Measurements from ENCODE around the gene C6orf89. TPM values are rescaled to one million over a fixed set of nuclear protein-coding genes. Genes with fewer than 3 reads are reported as not detected.
"Not testable (repeated sequence)": the region's sequence is repeated elsewhere in the genome, so short reads cannot be mapped to it uniquely, and the experiment has no call there.

The C6orf89 gene
- total RNA-seq, 2 experiments from 2014 or later, result 24.7 to 29.8 TPM

DNA sequence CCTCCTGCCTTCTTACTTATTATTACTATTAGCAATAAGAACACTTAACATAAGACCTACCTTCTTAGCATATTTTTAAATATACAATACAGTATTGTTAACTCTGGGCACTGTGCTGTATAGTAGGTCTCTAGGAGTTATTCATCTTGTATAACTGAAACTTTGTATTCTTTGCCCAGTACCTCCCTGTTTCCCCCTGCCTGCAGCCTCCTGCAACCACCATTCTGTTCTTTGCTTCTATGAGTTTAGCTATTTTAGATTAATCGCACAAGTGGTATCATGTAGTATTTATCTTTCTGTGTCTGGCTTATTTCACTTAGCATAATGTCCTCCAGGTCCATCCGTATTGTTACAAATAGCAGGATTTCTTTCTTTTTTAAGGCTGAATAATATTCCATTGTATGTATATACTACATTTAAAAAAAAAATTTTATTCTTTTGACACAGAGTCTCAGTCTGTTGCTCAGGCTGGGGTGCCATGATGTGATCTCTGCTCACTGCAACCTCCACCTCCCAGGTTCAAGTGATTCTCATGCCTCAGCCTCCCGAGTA, 4.4 kb downstream of the C6orf89 start:
- Mint-ChIP-seq H3K27ac (no peak overlapping the region), H3K27me3 (no peaks in the 10 kb centered on the region), H3K4me1 (ENCODE audit: low read depth) (peaks cover 31% of the 10 kb centered on the region), H3K36me3 (ENCODE audit: low read depth) (peaks cover 6% of the 10 kb centered on the region), H3K9me3 (no peaks in the 10 kb centered on the region), H3K4me3 (no peak overlapping the region)
- CTCF ChIA-PET, result interaction anchor here (0.9 to 1.8 kb wide), 8 partner anchors 16 to 131 kb away, joined by 3 to 8 read pairs (median 4); partner anchors contain the start of gene PPIL1
- no peak for TF ChIP-seq CTCF (IDR thresholded peaks at IDR 0.05)
- intact Hi-C loops (cut with micrococcal nuclease), result no loop called here
- no peak for ATAC-seq
- POLR2A ChIA-PET, result interaction anchor here (1.3 kb wide), 1 partner anchor 47 kb away, joined by 3 read pairs; no protein-coding TSS in a partner anchor
- DNase-seq, result no peak

DNA sequence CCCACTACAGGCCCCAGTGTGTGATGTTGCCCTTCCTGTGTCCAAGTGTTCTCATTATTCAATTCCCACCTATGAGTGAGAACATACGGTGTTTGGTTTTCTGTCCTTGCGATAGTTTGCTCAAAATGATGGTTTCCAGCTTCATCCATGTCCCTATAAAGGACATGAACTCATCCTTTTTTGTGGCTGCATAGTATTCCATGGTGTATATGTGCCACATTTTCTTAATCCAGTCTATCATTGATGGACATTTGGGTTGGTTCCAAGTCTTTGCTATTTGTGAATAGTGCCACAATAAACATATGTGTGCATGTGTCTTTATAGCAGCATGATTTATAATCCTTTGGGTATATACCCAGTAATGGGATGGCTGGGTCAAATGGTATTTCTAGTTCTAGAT, 5.4 kb downstream of the C6orf89 start:
- peaks cover 27% of the 10 kb centered on the region for H3K4me1 Mint-ChIP-seq (ENCODE audit: low read depth)
- H3K4me3 Mint-ChIP-seq; H3K27ac Mint-ChIP-seq; H3K27me3 Mint-ChIP-seq; ATAC-seq; DNase-seq; H3K9me3 Mint-ChIP-seq; H3K36me3 Mint-ChIP-seq (ENCODE audit: low read depth); intact Hi-C loops (cut with micrococcal nuclease): not testable (repeated sequence)
- ChIA-PET CTCF (interaction anchor here (1.0 kb wide), 1 partner anchor 17 kb away, joined by 3 read pairs; the partner anchor contains the start of gene PPIL1), POLR2A (interaction anchor here (1.5 kb wide), 1 partner anchor 66 kb away, joined by 3 read pairs; no protein-coding TSS in a partner anchor)

DNA sequence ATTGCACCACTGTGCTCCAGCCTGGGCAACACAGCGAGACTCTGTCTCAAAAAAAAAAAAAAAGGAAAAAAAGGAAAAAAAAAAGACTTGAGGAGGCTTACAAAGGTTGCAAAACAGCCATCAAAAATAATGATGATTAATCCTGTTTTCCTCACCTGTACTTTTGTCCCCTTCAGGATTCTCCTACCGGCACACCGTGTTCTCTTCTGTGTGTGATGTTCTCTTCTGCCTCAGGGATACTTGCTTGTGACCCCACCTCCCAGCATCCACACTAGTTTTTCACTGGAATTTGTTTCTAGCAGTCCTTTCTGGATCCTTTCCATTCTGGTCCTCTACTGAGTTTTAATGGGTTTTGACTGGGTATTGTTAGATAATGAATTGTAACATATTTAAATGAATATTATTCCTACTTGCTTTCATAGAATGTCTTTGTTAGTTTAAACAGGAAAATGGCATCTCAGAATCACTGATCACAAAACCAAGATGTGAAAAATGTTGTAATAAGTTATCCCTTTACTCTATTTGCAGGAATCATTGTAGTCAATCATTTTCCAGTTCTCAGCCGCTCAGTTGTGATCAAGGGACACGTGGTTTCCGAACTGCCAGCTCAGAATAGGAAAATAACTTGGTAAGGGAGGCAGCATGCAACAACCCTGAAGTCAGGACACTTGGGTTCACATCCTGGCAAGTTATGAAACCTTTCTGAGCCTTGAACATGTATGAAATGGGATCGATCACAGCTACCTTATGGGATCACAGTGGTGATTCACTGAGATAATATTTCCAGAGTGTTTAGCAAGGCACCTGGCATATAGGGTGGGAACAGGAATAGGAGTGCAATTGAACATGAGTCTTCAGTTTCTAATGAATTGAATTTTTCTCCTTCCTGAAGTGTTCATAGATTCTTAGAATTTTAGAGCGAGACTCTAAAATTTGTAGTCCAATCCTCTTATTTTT, 8.5 kb downstream of the C6orf89 start:
- no peak for TF ChIP-seq CTCF (IDR thresholded peaks at IDR 0.05)
- Mint-ChIP-seq H3K36me3 (ENCODE audit: low read depth) (peaks cover 8% of the 10 kb centered on the region), H3K4me3 (no peak overlapping the region), H3K9me3 (no peaks in the 10 kb centered on the region), H3K4me1 (ENCODE audit: low read depth) (peaks cover 10% of the 10 kb centered on the region), H3K27me3 (no peaks in the 10 kb centered on the region), H3K27ac (no peak overlapping the region)
- CTCF ChIA-PET, result interaction anchor here (2.1 kb wide), 1 partner anchor 9 kb away, joined by 7 read pairs; the partner anchor contains the start of gene C6orf89
- POLR2A ChIA-PET, result interaction anchor here (0.6 to 2.0 kb wide), 3 partner anchors 8 to 18 kb away, joined by 3 to 6 read pairs (median 3); partner anchors contain the start of gene C6orf89
- no peak for DNase-seq
- no peak for ATAC-seq
- intact Hi-C loops (cut with micrococcal nuclease), result no loop called here

DNA sequence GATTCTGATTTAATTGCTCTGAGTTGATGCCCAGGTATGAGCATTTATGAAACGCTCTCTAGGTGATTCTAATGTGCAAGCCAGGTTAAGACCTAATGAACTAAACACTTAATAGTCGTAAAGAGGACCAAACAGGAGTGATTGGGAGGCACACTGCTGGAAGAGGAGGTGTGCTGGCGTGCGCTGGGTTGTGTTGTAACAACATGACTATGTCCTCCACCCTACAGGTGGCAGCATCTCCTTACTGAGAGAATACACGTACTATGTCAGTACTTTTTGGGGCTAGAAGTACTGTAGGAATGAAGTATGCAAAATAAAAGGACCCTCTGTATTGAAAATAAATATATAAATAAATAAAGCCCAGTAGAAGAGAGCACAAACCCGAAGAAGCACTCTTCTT, 11.9 kb downstream of the C6orf89 start:
- POLR2A ChIA-PET, result interaction anchor here (1.5 kb wide), 1 partner anchor 7 kb away, joined by 3 read pairs; no protein-coding TSS in a partner anchor
- Mint-ChIP-seq H3K9me3 (no peaks in the 10 kb centered on the region), H3K27ac (no peak overlapping the region), H3K4me1 (ENCODE audit: low read depth) (peaks cover 3% of the 10 kb centered on the region), H3K27me3 (no peaks in the 10 kb centered on the region), H3K4me3 (no peak overlapping the region), H3K36me3 (ENCODE audit: low read depth) (peaks cover 12% of the 10 kb centered on the region)
- DNase-seq (peak; percentile 37), ATAC-seq (peak; percentile 53)
- CTCF ChIA-PET, result interaction anchor here (1.1 to 4.0 kb wide), 2 partner anchors 13 to 120 kb away, joined by 4 to 16 read pairs; no protein-coding TSS in a partner anchor
- intact Hi-C loops (cut with micrococcal nuclease), result no loop called here
- TF ChIP-seq CTCF (IDR thresholded peaks at IDR 0.05), result peak; percentile 28

GRCh38 chr6:36904114-36904513, 18.4 kb downstream of the C6orf89 start:
- intact Hi-C loops (cut with micrococcal nuclease), result no loop called here
- no peaks in the 10 kb centered on the region for H3K9me3 Mint-ChIP-seq
- no peak overlapping the region for H3K4me3 Mint-ChIP-seq
- TF ChIP-seq CTCF (IDR thresholded peaks at IDR 0.05), result no peak
- H3K27me3 Mint-ChIP-seq, result no peaks in the 10 kb centered on the region
- H3K27ac Mint-ChIP-seq, result no peak overlapping the region
- peaks cover 30% of the 10 kb centered on the region for H3K36me3 Mint-ChIP-seq (ENCODE audit: low read depth)
- DNase-seq, result no peak
- ChIA-PET POLR2A (interaction anchor here (0.5 to 1.1 kb wide), 2 partner anchors 11 to 82 kb away, joined by 3 read pairs; partner anchors contain the start of gene MTCH1), CTCF (interaction anchor here (0.8 to 4.9 kb wide), 5 partner anchors 18 to 309 kb away, joined by 3 to 25 read pairs (median 3); partner anchors contain the start of gene C6orf89)
- ATAC-seq, result no peak
- H3K4me1 Mint-ChIP-seq (ENCODE audit: low read depth), result peaks cover 3% of the 10 kb centered on the region

Data from activated CD8-positive, alpha-beta T cell treated with anti-CD3 and anti-CD28 coated beads for 36 hours (primary cell).